ENCODE measurements around the gene BMERB1.
"Not testable (repeated sequence)": the region's sequence is repeated elsewhere in the genome, so short reads cannot be mapped to it uniquely, and the experiment has no call there.

BMERB1 gene

GRCh38 chr16:15434425-15435215 lies at the start of gene BMERB1:
Gene BMERB1, plus strand, starts transcription at chr16:15434588. Its CDS starts 66 bp downstream, at chr16:15434654.
- peak; percentile 36 for DNase-seq

GRCh38 chr16:15388060-15388459 lies 46.3 kb upstream of the BMERB1 start:
- DNase-seq: not testable (repeated sequence)

GRCh38 chr16:15389916-15390315 lies 44.5 kb upstream of the BMERB1 start:
- DNase-seq: not testable (repeated sequence)

- not testable (repeated sequence) for DNase-seq
Measured at GRCh38 chr16:15393025-15393424, 41.4 kb upstream of the BMERB1 start.

- DNase-seq: not testable (repeated sequence)
Measured at GRCh38 chr16:15395631-15396508, 38.5 kb upstream of the BMERB1 start, which contains the start of gene MPV17L. Gene MPV17L, plus strand, starts transcription at chr16:15395754. Its CDS starts 144 bp downstream, at chr16:15395898.

GRCh38 chr16:15396509-15396829 lies 37.9 kb upstream of the BMERB1 start:
- DNase-seq: not testable (repeated sequence)

- no peak for DNase-seq
Measured at GRCh38 chr16:15396948-15397594, 37.3 kb upstream of the BMERB1 start.

- DNase-seq: no peak
Measured at GRCh38 chr16:15398618-15399316, 35.6 kb upstream of the BMERB1 start.

- no peak for DNase-seq
Measured at GRCh38 chr16:15399317-15399716, 35.1 kb upstream of the BMERB1 start.

GRCh38 chr16:15400314-15400713 lies 34.1 kb upstream of the BMERB1 start:
- DNase-seq: not testable (repeated sequence)

GRCh38 chr16:15401972-15402371 lies 32.4 kb upstream of the BMERB1 start:
- DNase-seq: no peak

- no peak for DNase-seq
Measured at GRCh38 chr16:15403392-15403995, 30.9 kb upstream of the BMERB1 start.

GRCh38 chr16:15404091-15404490 lies 30.3 kb upstream of the BMERB1 start:
- DNase-seq: not testable (repeated sequence)

- DNase-seq: no peak
Measured at GRCh38 chr16:15404792-15405191, 29.6 kb upstream of the BMERB1 start.

- not testable (repeated sequence) for DNase-seq
Measured at GRCh38 chr16:15407756-15408155, 26.6 kb upstream of the BMERB1 start.

GRCh38 chr16:15409476-15409875 lies 24.9 kb upstream of the BMERB1 start:
- DNase-seq: not testable (repeated sequence)

GRCh38 chr16:15415511-15415985 lies 18.8 kb upstream of the BMERB1 start:
- no peak for DNase-seq

GRCh38 chr16:15417197-15417596 lies 17.2 kb upstream of the BMERB1 start:
- DNase-seq: no peak

GRCh38 chr16:15418206-15418605 lies 16.2 kb upstream of the BMERB1 start:
- DNase-seq: no peak

GRCh38 chr16:15421696-15422095 lies 12.7 kb upstream of the BMERB1 start:
- DNase-seq: not testable (repeated sequence)

- DNase-seq: no peak
Measured at GRCh38 chr16:15422222-15422621, 12.2 kb upstream of the BMERB1 start.

- DNase-seq: no peak
Measured at GRCh38 chr16:15425861-15426260, 8.5 kb upstream of the BMERB1 start.

All from activated CD4-positive, alpha-beta T cell treated with anti-CD3 and anti-CD28 coated beads, Interleukin-2, amount 50 U/mL, for 1 hour (primary cell).